Bronchial epithelial cell (primary cell): ENCODE data around the gene SVIP. TPM values are rescaled to one million over a fixed set of nuclear protein-coding genes. Genes with fewer than 3 reads are reported as not detected.
A peak's percentile ranks its signal among the peaks of the same experiment; 100 is the strongest.

Source experiments
- DNase-seq: peaks from one replicate; pipeline ENCODE4 v3.0.0-alpha.2; 2010; ENCODE audit warnings: low read depth
- FAIRE-seq: peaks from 2 replicates; lab custom pipeline; 2011; peaks lifted over from hg19 to GRCh38; lab: Jason Lieb, UNC
- H3K27me3 ChIP-seq: 2 replicates; pipeline ENCODE4 v1.5.1; 2011; ENCODE audit warnings: low read length; ENCODE audit not compliant: control insufficient read depth, insufficient read depth
- H3K36me3 ChIP-seq: 2 replicates; pipeline ENCODE4 v1.5.1; 2011; ENCODE audit warnings: low read length; ENCODE audit not compliant: control insufficient read depth, insufficient read depth
- H3K4me3 ChIP-seq: 2 replicates; pipeline ENCODE4 v1.5.1; 2011; ENCODE audit warnings: mild to moderate bottlenecking, low read depth, low read length, control low read depth
- CTCF ChIP-seq: IDR thresholded peaks from 2 replicates; pipeline ENCODE4 v1.5.1; 2011; ENCODE audit warnings: mild to moderate bottlenecking, moderate library complexity, low read length, control low read depth, inconsistent platforms; ENCODE audit not compliant: insufficient read depth, severe bottlenecking
- total RNA-seq: library from RNA; depleted of rRNA; stranded (reverse); fragments of >200 nt; gene quantifications from 2 replicates; pipeline ENCODE4 v1.2.1, GENCODE V29; 2014

SVIP gene
- total RNA-seq, 1 donor from 2014 or later, result 7.4 TPM

- TF ChIP-seq CTCF, result no peak
- H3K36me3 ChIP-seq, result peaks cover 1% of the 10 kb centered on the region
- H3K4me3 ChIP-seq, result no peak overlapping the region
- no peaks in the 10 kb centered on the region for H3K27me3 ChIP-seq
- DNase-seq (no peak), FAIRE-seq (no peak)
Observed at GRCh38 chr11:22828373-22828772, 1.2 kb downstream of the SVIP start.

- FAIRE-seq (no peak), DNase-seq (no peak)
- Histone ChIP-seq H3K27me3 (no peaks in the 10 kb centered on the region), H3K4me3 (no peak overlapping the region), H3K36me3 (peaks cover 2% of the 10 kb centered on the region)
- no peak for TF ChIP-seq CTCF
Observed at GRCh38 chr11:22822203-22822602, 7.4 kb downstream of the SVIP start.

GRCh38 chr11:22809893-22810292 lies 19.7 kb downstream of the SVIP start:
- DNase-seq (no peak), FAIRE-seq (no peak)
- TF ChIP-seq CTCF, result no peak
- H3K4me3 ChIP-seq, result no peak overlapping the region
- H3K27me3 ChIP-seq, result no peaks in the 10 kb centered on the region
- H3K36me3 ChIP-seq, result no peaks in the 10 kb centered on the region

GRCh38 chr11:22808571-22809197 lies 20.9 kb downstream of the SVIP start:
- Histone ChIP-seq H3K4me3 (no peak overlapping the region), H3K27me3 (peaks cover 2% of the 10 kb centered on the region), H3K36me3 (no peaks in the 10 kb centered on the region)
- DNase-seq (no peak), FAIRE-seq (no peak)
- TF ChIP-seq CTCF, result no peak

GRCh38 chr11:22807855-22808570 lies 21.6 kb downstream of the SVIP start:
- Histone ChIP-seq H3K27me3 (peaks cover 2% of the 10 kb centered on the region), H3K4me3 (no peak overlapping the region), H3K36me3 (no peaks in the 10 kb centered on the region)
- DNase-seq (peak; percentile 68), FAIRE-seq (no peak)
- no peak for TF ChIP-seq CTCF
